Heart right ventricle (tissue), 16 donors: ENCODE data around the gene ARHGEF4. TPM values are rescaled to one million over a fixed set of nuclear protein-coding genes. Genes with fewer than 3 reads are reported as not detected.

Experiments
- ATAC-seq, 8 donors: fragments of 200-7000 bp; cut with Tn5 transposase; one replicate each; pipeline ENCODE4 v1.9.1; 2020; ENCODE audit warnings: mild to moderate bottlenecking in 8 of 8, moderate library complexity in 8 of 8, moderate number of reproducible peaks in 1 of 8
- DNase-seq, 2 donors: peaks; one replicate each; pipeline ENCODE4 v3.0.0-alpha.2; 2020
- H3K27ac ChIP-seq, 10 donors: fragments of 200-600 bp; sonication (generic) in 2 of 10; one replicate each; pipeline versions ENCODE4 v1.5.0 to v1.8.0; 2020 to 2022; ENCODE audit warnings: mild to moderate bottlenecking in 3 of 10
- H3K27me3 ChIP-seq, 7 donors: fragments of 200-600 bp; one replicate each; pipeline ENCODE4 v1.8.0; 2021 to 2022; ENCODE audit warnings: mild to moderate bottlenecking in 2 of 7
- H3K36me3 ChIP-seq, 9 donors: fragments of 200-600 bp; sonication (generic) in 1 of 9; one replicate each; pipeline versions ENCODE4 v1.5.0 to v1.8.0; 2020 to 2022; ENCODE audit warnings: mild to moderate bottlenecking in 2 of 9
- H3K4me1 ChIP-seq, 9 donors: fragments of 200-600 bp; sonication (generic) in 1 of 9; one replicate each; pipeline versions ENCODE4 v1.5.0 to v1.8.0; 2020 to 2022; ENCODE audit warnings: mild to moderate bottlenecking in 4 of 9
- H3K4me3 ChIP-seq, 10 donors: fragments of 200-600 bp; sonication (generic) in 2 of 10; one replicate each; pipeline versions ENCODE4 v1.5.0 to v1.8.0; 2020 to 2022; ENCODE audit warnings: mild to moderate bottlenecking in 7 of 10, moderate library complexity in 2 of 10
- H3K9me3 ChIP-seq, 11 donors: fragments of 200-600 bp in 10 of 11; sonication (generic) in 2 of 11; one replicate each; pipeline versions ENCODE4 v1.5.0 to v1.8.0; 2013 to 2022; ENCODE audit warnings: mild to moderate bottlenecking in 2 of 11, control low read depth in 1 of 11, moderate library complexity in 1 of 11
- CTCF ChIP-seq, 9 donors: fragments of 200-600 bp; sonication (generic) in 2 of 9; IDR thresholded peaks; one replicate each; pipeline versions ENCODE4 v1.5.0 to v1.8.0; 2021 to 2022; ENCODE audit warnings: antibody characterized with exemption in 9 of 9, mild to moderate bottlenecking in 5 of 9, moderate library complexity in 1 of 9
- WGBS, 2 donors: extraction: QIAGEN DNeasy Blood & Tissue Kit; methylation state at CpG; one replicate each; pipeline ENCODE4 v1.1.7; 2013; ENCODE audit warnings: inconsistent platforms in 1 of 2; 5-methylcytosine and 5-hydroxymethylcytosine counted together
- intact Hi-C, 10 donors: fragments of 100-400 bp; cut with DNase I; formaldehyde crosslinking; loops; one replicate each; pipeline versions ENCODE4 v1.11.1 to v1.14.2; 2022
- polyA plus RNA-seq, 2 donors: library from polyadenylated mRNA; stranded (reverse); fragments of 200-250 nt; gene quantifications; one replicate each; pipeline ENCODE4 v1.2.3, GENCODE V29; 2013
- total RNA-seq, 10 donors: library from RNA; stranded (reverse); fragmentation: NEBNext Ultra II Directional in 3 of 10; extraction: Animal tissue kit (Norgen Biotek cat#: 25700) in 3 of 10; gene quantifications; one replicate each; pipeline versions ENCODE4 v1.2.1 to v1.2.4, GENCODE V29; 2021 to 2023
- donor health status: Arrhythmogenic right ventricular cardiomyopathy.
- donor health status: ischemic (EF 13 %, LVEDD 7.1; RV severe dilation, severe dysfunction).
- donor health status: healthy with polysubstance abuse.
- donor health status: DM: no; HTN: yes; CAD: no.
- donor health status: DM: no; HTN: no; CAD: no.
- donor health status: ischemic (EF 25% LVEDD 6.9; RV normal size, moderate dysfunction).
- donor health status: ischemic (EF 25% LVEDD 5.7; RV mildly dilated, moderate dysfunction).
- donor health status: healthy.
- donor health status: DM: yes; HTN: yes; CAD: no.
- donor health status: Ischemic cardiomyopathy.
- donor health status: ischemic (EF 35%, LVEDD 5.7; RV mildly dilated, moderate dysfunction).
- donor health status: nonischemic (EF 11% LVEDD 7.7; RV severe dilation, severe dysfunction).
- donor health status: DM: yes; HTN: yes; CAD: no.
- donor health status: PGD.
- donor health status: ischemic (EF 29% LVEDD 5.4; RV normal size, mild dysfunction).
- donor health status: nonischemic (EF 23%, LVEDD 6.1; RV moderate dilation, normal function).

ARHGEF4 gene
- total and polyA plus RNA-seq, 12 donors, result 0.67 to 6.5 (median 3.4) TPM

- H3K4me3 ChIP-seq, result no peak overlapping the region
- ATAC-seq (peak in 1 of 8 donors; percentile 27), DNase-seq (no peak)
- WGBS, 2 donors, result 69 to 77% methylated on average over 14 of the region's 14 CpGs
- no peaks in the 10 kb centered on the region for H3K4me1 ChIP-seq
- no peak overlapping the region for H3K27ac ChIP-seq
- intact Hi-C loops, result no loop called here
- no peak for TF ChIP-seq CTCF (IDR thresholded peaks at IDR 0.05)
- H3K9me3 ChIP-seq, result peaks cover 0 to 8% (median 0%) of the 10 kb centered on the region in 11 donors
- H3K36me3 ChIP-seq, result no peaks in the 10 kb centered on the region
- H3K27me3 ChIP-seq, result peaks cover 0 to 10% (median 0%) of the 10 kb centered on the region in 7 donors
These were observed 28.9 kb upstream of the ARHGEF4 start for GRCh38 chr2:130807659-130808385.

- Histone ChIP-seq H3K4me3 (no peak overlapping the region), H3K9me3 (peaks cover 0 to 8% (median 0%) of the 10 kb centered on the region in 11 donors), H3K4me1 (no peaks in the 10 kb centered on the region), H3K27ac (no peak overlapping the region), H3K27me3 (peaks cover 0 to 6% (median 0%) of the 10 kb centered on the region in 7 donors), H3K36me3 (no peaks in the 10 kb centered on the region)
- ATAC-seq, result no peak
- WGBS, 2 donors, result 77 to 83% methylated on average over 12 of the region's 12 CpGs
- intact Hi-C loops, result no loop called here
- DNase-seq, result no peak
- no peak for TF ChIP-seq CTCF (IDR thresholded peaks at IDR 0.05)
These were observed 28.0 kb upstream of the ARHGEF4 start for GRCh38 chr2:130808482-130809268.

GRCh38 chr2:130810490-130810889 is 26.2 kb upstream of the ARHGEF4 start:
- H3K4me1 ChIP-seq, result no peaks in the 10 kb centered on the region
- H3K4me3 ChIP-seq, result no peak overlapping the region
- peaks cover 0 to 13% (median 3%) of the 10 kb centered on the region in 7 donors for H3K27me3 ChIP-seq
- H3K9me3 ChIP-seq, result peaks cover 0 to 8% (median 0%) of the 10 kb centered on the region in 11 donors
- 45 to 58% methylated on average over 7 of the region's 7 CpGs for WGBS, 2 donors
- no peak for ATAC-seq
- no peak for DNase-seq
- no peaks in the 10 kb centered on the region for H3K36me3 ChIP-seq
- intact Hi-C loops, result no loop called here
- TF ChIP-seq CTCF (IDR thresholded peaks at IDR 0.05), result no peak
- H3K27ac ChIP-seq, result no peak overlapping the region

GRCh38 chr2:130813722-130814121 is 23.0 kb upstream of the ARHGEF4 start:
- Histone ChIP-seq H3K27ac (no peak overlapping the region), H3K36me3 (no peaks in the 10 kb centered on the region), H3K9me3 (peaks cover 0 to 5% (median 0%) of the 10 kb centered on the region in 11 donors), H3K4me1 (no peaks in the 10 kb centered on the region), H3K4me3 (no peak overlapping the region), H3K27me3 (peaks cover 0 to 17% (median 4%) of the 10 kb centered on the region in 7 donors)
- ATAC-seq (no peak), DNase-seq (no peak)
- 60 to 63% methylated on average over 5 of the region's 5 CpGs for WGBS, 2 donors
- intact Hi-C loops, result no loop called here
- no peak for TF ChIP-seq CTCF (IDR thresholded peaks at IDR 0.05)
